Measurements from ENCODE around the gene MYT1. TPM values are rescaled to one million over a fixed set of nuclear protein-coding genes. Genes with fewer than 3 reads are reported as not detected.

Gene MYT1
- total RNA-seq, 4 donors from 2014 or later: 0.21 TPM; not detected in 3

DNA sequence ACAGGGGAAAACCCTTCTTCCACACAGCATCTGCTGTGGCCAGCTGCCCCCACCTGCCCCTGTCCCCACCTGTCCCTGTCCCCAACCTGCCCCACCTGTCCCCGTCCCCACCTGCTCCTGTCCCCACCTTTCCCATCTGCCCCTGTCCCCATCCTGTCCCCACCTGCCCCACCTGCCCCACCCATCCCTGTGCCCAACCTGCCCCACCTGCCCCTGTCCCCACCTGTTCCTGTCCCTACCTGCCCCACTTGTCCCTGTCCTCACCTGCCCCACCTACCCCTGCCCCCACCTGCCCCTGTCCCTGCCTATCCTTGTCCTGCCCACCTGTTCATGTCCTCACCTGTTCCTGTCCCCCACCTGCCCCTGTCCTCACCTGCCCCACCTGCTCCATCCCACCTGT lies 6.4 kb upstream of the MYT1 start:
- Histone ChIP-seq H3K4me3 (no peak overlapping the region), H3K4me1 (no peaks in the 10 kb centered on the region), H3K9me3 (no peaks in the 10 kb centered on the region), H3K27me3 (peaks cover 0 to 23% of the 10 kb centered on the region in 2 donors), H3K27ac (no peak overlapping the region), H3K36me3 (no peaks in the 10 kb centered on the region)
- intact Hi-C loops (cut with DNase I; ENCODE audit: low total_unique reads): no loop called here
- no peak for DNase-seq
- no peak for TF ChIP-seq POLR2A (IDR thresholded peaks at IDR 0.05)
- TF ChIP-seq, protein P1, sequence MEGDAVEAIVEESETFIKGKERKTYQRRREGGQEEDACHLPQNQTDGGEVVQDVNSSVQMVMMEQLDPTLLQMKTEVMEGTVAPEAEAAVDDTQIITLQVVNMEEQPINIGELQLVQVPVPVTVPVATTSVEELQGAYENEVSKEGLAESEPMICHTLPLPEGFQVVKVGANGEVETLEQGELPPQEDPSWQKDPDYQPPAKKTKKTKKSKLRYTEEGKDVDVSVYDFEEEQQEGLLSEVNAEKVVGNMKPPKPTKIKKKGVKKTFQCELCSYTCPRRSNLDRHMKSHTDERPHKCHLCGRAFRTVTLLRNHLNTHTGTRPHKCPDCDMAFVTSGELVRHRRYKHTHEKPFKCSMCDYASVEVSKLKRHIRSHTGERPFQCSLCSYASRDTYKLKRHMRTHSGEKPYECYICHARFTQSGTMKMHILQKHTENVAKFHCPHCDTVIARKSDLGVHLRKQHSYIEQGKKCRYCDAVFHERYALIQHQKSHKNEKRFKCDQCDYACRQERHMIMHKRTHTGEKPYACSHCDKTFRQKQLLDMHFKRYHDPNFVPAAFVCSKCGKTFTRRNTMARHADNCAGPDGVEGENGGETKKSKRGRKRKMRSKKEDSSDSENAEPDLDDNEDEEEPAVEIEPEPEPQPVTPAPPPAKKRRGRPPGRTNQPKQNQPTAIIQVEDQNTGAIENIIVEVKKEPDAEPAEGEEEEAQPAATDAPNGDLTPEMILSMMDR (IDR thresholded peaks at IDR 0.05): no peak

DNA sequence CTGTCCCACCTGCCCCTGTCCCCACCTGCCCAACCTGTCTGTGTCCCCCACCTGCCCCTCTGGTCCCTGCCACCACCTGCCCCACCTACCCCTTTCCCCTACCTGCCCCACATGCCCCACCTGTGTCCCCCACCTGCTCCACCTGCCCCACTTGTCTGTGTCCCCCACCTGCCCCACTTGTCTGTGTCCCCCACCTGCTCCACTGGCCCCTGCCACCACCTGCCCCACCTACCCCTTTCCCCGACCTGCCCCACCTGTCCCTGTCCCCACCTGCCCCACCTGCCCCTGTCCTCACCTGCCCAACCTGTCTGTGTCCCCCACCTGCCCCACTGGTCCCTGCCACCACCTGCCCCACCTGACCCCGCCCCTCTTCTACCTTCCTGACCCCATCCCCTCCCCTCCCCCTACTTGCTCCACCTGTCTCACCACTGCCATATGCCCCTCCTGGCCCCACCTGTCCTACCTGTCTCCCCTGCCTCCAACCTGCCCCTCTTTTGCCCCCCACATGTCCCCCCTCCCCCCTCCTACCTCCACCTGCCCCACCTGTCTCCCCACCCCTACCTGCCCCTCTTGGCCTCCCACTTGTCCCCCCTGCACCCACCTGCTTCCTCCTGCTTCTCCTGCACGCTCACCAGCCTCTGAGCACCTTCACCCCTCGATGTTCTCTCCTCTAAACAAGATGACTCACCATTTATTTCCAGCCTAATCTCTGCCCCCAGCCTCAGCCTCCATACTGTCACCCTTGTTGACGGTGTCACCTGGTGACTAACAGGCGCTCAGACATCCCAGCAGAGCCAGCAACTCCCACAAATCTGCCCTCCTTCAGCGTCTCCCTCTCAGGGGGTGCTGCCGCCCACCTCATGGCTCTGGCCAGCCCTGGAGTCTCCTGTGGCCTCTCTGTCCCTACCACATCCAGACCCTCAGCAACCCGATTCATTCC lies 5.6 kb upstream of the MYT1 start:
- Histone ChIP-seq H3K27me3 (peaks cover 0 to 26% of the 10 kb centered on the region in 2 donors), H3K4me3 (no peak overlapping the region), H3K27ac (no peak overlapping the region), H3K4me1 (no peaks in the 10 kb centered on the region), H3K36me3 (no peaks in the 10 kb centered on the region), H3K9me3 (no peaks in the 10 kb centered on the region)
- intact Hi-C loops (cut with DNase I; ENCODE audit: low total_unique reads): no loop called here
- no peak for DNase-seq
- TF ChIP-seq, protein P1 (IDR thresholded peaks at IDR 0.05): no peak
- no peak for TF ChIP-seq POLR2A (IDR thresholded peaks at IDR 0.05)

DNA sequence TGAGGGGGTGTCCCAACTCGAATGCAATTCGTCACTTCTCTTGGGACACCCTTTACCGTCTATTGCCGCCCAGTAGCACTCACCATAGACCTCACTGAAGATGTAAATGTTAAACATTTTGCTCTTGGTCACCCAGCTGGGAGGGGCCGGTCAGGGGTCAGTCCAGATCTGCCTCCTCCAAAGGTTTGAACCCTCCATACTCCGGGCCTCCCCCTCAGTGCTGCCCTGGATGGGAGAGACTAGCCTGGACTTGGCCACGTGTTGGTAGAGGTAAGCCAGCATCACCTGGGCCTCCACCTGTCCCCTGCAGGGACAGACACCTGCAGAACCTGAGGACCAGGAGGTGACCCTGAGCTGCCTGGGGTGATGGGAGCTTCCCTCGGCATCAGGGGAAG lies 5.0 kb upstream of the MYT1 start:
- Histone ChIP-seq H3K4me1 (no peaks in the 10 kb centered on the region), H3K4me3 (no peak overlapping the region), H3K27me3 (peaks cover 0 to 28% of the 10 kb centered on the region in 2 donors), H3K36me3 (no peaks in the 10 kb centered on the region), H3K9me3 (no peaks in the 10 kb centered on the region), H3K27ac (no peak overlapping the region)
- DNase-seq: no peak
- TF ChIP-seq, protein P1 (IDR thresholded peaks at IDR 0.05): no peak
- TF ChIP-seq POLR2A (IDR thresholded peaks at IDR 0.05): no peak
- intact Hi-C loops (cut with DNase I; ENCODE audit: low total_unique reads): no loop called here

DNA sequence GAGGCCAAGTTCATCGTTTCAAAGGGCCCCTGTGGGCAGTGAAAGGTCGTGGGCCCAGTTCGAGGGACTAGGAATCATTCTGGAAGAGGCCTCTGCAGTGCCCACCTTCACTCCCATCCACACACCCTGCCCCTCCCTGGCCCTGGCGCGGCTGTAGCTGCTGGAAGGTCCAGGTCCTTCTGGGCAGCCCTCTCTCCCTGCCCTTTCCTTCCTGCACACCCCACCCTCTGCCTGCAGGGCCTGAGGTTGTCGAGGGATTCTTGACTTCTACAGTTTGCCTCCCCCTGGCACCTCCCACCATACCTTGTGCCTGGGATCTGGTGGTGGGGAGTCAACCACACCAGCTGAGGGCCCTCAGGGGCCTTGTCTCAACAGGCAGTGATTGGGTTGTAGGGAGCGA lies 4.5 kb upstream of the MYT1 start:
- peaks cover 0 to 28% of the 10 kb centered on the region in 2 donors for H3K27me3 ChIP-seq
- no peak for TF ChIP-seq POLR2A (IDR thresholded peaks at IDR 0.05)
- TF ChIP-seq, protein P1 (IDR thresholded peaks at IDR 0.05): no peak
- no peaks in the 10 kb centered on the region for H3K9me3 ChIP-seq
- no peak overlapping the region for H3K4me3 ChIP-seq
- no peak for DNase-seq
- no peaks in the 10 kb centered on the region for H3K4me1 ChIP-seq
- intact Hi-C loops (cut with DNase I; ENCODE audit: low total_unique reads): no loop called here
- H3K36me3 ChIP-seq: no peaks in the 10 kb centered on the region
- no peak overlapping the region for H3K27ac ChIP-seq

DNA sequence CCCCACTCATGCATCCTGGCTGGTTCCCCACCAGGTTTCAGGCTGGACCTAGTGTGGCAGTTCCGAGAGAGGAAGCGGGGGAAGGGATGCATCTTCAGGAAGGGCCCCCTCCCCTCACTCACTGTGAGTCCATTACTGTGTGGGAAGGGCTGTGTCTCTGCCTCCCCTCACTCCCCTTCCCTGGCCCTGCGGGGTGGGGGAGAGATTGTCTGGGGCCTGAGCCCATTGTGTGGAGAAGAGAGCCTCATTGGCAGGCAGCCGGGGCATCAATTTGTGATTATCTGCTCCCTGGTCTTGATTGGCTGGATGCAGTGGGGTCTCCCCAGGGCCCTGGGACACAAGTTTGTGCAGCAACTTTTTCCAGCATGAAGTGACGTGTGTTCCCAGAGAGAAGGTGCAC lies 4.1 kb upstream of the MYT1 start:
- no peak for DNase-seq
- intact Hi-C loops (cut with DNase I; ENCODE audit: low total_unique reads): no loop called here
- H3K4me1 ChIP-seq: no peaks in the 10 kb centered on the region
- TF ChIP-seq, protein P1 (IDR thresholded peaks at IDR 0.05): no peak
- TF ChIP-seq POLR2A (IDR thresholded peaks at IDR 0.05): no peak
- H3K36me3 ChIP-seq: no peaks in the 10 kb centered on the region
- H3K27me3 ChIP-seq: peaks cover 0 to 28% of the 10 kb centered on the region in 2 donors
- no peak overlapping the region for H3K27ac ChIP-seq
- no peak overlapping the region for H3K4me3 ChIP-seq
- H3K9me3 ChIP-seq: no peaks in the 10 kb centered on the region

Data from uterus (tissue), 4 donors.